Measurements from ENCODE around the gene C1orf198. TPM values are rescaled to one million over a fixed set of nuclear protein-coding genes. Genes with fewer than 3 reads are reported as not detected.
A peak's percentile ranks its signal among the peaks of the same experiment; 100 is the strongest.

The C1orf198 gene
- total RNA-seq, 2 donors from 2014 or later: 166 to 273 TPM

DNA sequence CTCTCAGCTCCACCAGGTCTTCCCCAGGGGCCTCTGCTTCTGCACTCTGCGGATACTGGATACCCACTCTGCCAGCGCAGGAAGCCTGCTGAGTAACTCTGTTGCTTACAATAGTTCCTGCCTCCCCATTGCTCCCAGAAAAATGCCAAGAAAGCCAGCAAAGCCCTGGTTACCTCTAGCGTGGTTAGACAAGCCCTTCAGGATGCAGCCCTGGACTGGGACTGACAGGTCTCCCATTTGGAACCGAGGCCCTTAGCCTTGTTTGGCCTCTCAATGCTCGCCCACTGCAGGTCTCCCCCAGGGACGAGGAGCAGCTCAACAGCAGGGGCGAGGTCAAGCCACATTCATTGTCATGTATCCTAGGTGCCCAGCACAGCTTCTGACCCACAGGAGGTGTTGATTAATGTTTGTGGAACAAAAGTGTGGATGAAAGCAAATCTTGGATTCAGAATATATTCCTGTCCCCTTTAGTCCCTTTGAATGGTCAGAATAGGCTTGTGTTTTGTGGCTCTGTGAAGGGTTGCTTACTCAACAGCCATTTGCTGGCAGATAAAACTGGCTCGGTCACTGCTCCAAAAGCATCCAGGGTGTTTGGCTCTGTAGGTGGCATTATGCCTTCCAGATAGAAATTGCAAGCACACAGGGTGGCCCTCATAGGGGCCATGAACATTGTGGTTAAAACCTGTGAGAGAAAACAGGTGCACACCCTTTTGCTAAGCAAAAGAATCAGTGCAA lies 58.9 kb downstream of the C1orf198 start:
- DNase-seq (ENCODE audit: low spot score) (no peak), ATAC-seq (ENCODE audit: insufficient number of reproducible peaks, low FRiP score, low read depth) (no peak)
- H3K4me1 ChIP-seq (ENCODE audit: control insufficient read depth in 1 of 2, low read depth in 2 of 2): peaks cover 6 to 34% of the 10 kb centered on the region in 2 donors
- peaks cover 5% of the 10 kb centered on the region for H3K9me3 ChIP-seq
- H3K27me3 ChIP-seq (replicated peaks; ENCODE audit: insufficient read depth): no peaks in the 10 kb centered on the region
- no peak for TF ChIP-seq CTCF (IDR thresholded peaks at IDR 0.05)
- no peaks in the 10 kb centered on the region for H3K36me3 ChIP-seq
- H3K27ac ChIP-seq: peak overlapping the region in 1 of 2 donors; percentile 54
- H3K4me3 ChIP-seq: no peak overlapping the region

DNA sequence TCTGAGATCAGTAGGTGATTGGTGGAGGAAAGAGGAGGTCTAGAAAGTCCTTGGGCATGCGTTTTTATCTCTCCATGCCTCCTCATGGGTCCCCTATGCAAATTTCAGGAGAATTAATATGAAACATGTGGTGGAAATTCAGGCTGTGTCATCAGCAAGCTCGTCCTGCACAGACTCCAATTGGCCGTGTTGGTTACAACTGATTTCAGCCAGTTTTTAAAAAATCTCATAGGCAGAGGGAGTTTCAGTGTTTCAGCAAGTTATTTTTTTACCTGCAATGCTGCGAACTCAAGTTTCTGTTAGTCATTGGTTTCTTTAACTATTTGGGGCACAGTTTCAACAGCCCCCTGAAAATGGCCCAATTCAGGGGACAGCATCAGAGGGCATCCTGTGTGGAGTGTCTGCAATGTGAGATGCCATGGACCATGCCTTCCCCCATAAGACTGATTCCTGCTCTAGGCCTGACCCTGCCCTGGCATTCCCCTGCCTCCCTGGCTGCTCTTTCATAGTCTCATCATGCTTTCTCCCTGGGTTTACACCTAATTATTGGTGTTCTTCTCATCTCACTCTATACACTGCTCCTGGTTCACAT lies 59.9 kb downstream of the C1orf198 start:
- DNase-seq (ENCODE audit: low spot score) (no peak), ATAC-seq (ENCODE audit: insufficient number of reproducible peaks, low FRiP score, low read depth) (no peak)
- no peak for TF ChIP-seq CTCF (IDR thresholded peaks at IDR 0.05)
- no peak overlapping the region for H3K4me3 ChIP-seq
- no peaks in the 10 kb centered on the region for H3K36me3 ChIP-seq
- peaks cover 6 to 34% of the 10 kb centered on the region in 2 donors for H3K4me1 ChIP-seq (ENCODE audit: control insufficient read depth in 1 of 2, low read depth in 2 of 2)
- H3K9me3 ChIP-seq: peaks cover 5% of the 10 kb centered on the region
- H3K27ac ChIP-seq: peak overlapping the region; percentile 54 to 76
- no peaks in the 10 kb centered on the region for H3K27me3 ChIP-seq (replicated peaks; ENCODE audit: insufficient read depth)

DNA sequence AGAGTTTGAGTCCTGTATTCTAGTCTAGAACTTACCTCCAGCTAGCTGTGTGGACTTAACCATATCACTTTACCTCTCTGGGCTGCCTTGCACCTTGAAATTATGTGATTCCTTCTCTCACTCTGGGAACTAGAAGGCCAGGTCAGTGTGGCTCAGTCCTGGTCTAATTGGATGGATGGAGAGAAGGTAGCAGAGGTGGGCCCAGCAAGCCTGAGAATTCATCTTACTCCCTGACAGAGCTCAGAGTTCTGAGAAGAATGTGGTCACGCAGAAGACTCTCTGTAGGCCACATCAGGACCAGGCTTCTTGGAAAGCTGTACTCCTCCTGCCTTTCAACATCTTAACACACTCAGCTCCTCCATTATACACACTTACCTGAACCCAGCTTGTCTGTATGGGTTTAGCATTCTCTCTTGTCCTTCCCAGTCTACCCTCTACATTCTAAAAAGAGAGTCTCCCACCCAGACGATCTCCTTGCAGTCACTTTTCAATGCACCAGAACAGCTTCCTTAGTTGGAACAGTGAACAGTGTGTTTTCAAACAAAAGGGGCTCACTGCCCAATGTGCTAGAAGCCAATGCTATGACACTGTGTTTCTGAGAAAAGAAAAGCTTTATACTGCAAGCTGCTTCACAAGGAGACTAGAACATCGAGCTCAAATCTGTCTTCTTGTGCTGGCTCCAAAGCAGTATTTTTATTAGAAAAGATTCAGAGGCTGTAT lies 60.6 kb downstream of the C1orf198 start:
- Histone ChIP-seq H3K27ac (peak overlapping the region; percentile 54 to 76), H3K9me3 (no peaks in the 10 kb centered on the region), H3K4me1 (ENCODE audit: control insufficient read depth in 1 of 2, low read depth in 2 of 2) (peaks cover 6 to 34% of the 10 kb centered on the region in 2 donors), H3K27me3 (replicated peaks; ENCODE audit: insufficient read depth) (no peaks in the 10 kb centered on the region), H3K36me3 (no peaks in the 10 kb centered on the region), H3K4me3 (no peak overlapping the region)
- TF ChIP-seq CTCF (IDR thresholded peaks at IDR 0.05): no peak
- DNase-seq (ENCODE audit: low spot score): no peak
- ATAC-seq (ENCODE audit: insufficient number of reproducible peaks, low FRiP score, low read depth): no peak

DNA sequence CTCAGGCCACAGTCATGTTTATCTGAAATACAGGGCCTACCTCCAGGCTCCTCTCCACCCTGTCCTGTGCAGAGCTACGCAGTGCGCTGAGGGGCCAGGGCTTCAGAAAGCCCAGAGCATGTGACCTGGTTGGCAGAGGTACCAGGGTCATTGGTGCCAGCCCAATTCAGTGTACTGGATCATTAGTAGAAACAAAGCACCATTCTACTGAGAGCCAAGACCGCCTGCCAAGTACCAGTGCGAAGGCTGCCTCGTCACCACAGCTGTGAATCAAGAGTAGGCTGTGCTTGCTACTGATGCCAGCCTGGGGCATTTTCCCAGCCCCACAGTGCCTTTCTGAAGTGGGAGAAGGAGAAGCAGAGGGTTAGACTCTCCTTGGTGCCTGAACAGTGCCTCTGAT lies 61.3 kb downstream of the C1orf198 start:
- H3K4me3 ChIP-seq: no peak overlapping the region
- peaks cover 6 to 34% of the 10 kb centered on the region in 2 donors for H3K4me1 ChIP-seq (ENCODE audit: control insufficient read depth in 1 of 2, low read depth in 2 of 2)
- peak; percentile 53 for DNase-seq (ENCODE audit: low spot score)
- ATAC-seq (ENCODE audit: insufficient number of reproducible peaks, low FRiP score, low read depth): no peak
- H3K27me3 ChIP-seq (replicated peaks; ENCODE audit: insufficient read depth): no peaks in the 10 kb centered on the region
- no peaks in the 10 kb centered on the region for H3K36me3 ChIP-seq
- no peak for TF ChIP-seq CTCF (IDR thresholded peaks at IDR 0.05)
- H3K9me3 ChIP-seq: no peaks in the 10 kb centered on the region
- H3K27ac ChIP-seq: peak overlapping the region; percentile 54 to 76

DNA sequence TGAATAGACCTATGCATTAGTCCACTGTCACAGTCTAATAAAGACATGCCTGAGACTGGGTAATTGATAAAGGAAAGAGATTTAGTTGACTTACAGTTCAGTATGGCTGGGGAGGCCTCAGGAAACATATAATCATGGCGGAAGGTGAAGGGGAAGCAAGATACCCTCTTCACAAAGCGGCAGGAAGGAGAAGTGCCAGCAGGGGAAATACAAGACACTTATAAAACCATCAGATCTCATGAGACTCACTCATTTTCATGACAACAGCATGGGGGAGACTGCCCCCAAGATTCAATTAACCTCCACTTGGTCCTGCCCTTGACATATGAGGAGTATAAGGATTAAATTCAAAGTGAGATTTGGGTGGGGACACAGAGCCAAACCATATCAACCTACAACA lies 61.8 kb downstream of the C1orf198 start:
- Histone ChIP-seq H3K4me3 (no peak overlapping the region), H3K4me1 (ENCODE audit: control insufficient read depth in 1 of 2, low read depth in 2 of 2) (peaks cover 6 to 34% of the 10 kb centered on the region in 2 donors), H3K27me3 (replicated peaks; ENCODE audit: insufficient read depth) (no peaks in the 10 kb centered on the region), H3K27ac (peak overlapping the region; percentile 24 to 76), H3K36me3 (no peaks in the 10 kb centered on the region), H3K9me3 (no peaks in the 10 kb centered on the region)
- no peak for DNase-seq (ENCODE audit: low spot score)
- no peak for ATAC-seq (ENCODE audit: insufficient number of reproducible peaks, low FRiP score, low read depth)
- TF ChIP-seq CTCF (IDR thresholded peaks at IDR 0.05): no peak

All from thoracic aorta (tissue), 2 donors.